Measurements from ENCODE around the gene CRTAC1.

- TF ChIP-seq CTCF (IDR thresholded peaks at IDR 0.05; ENCODE audit: low read depth, low read length, missing input control) (no peak), MAX (IDR thresholded peaks at IDR 0.05) (no peak), TAF1 (conservative IDR thresholded peaks at IDR 0.05) (no peak), GABPA (IDR thresholded peaks at IDR 0.05 in 1 of 2, conservative IDR thresholded peaks at IDR 0.05 in 1 of 2) (no peak), YY1 (IDR thresholded peaks at IDR 0.05) (no peak), RAD21 (IDR thresholded peaks at IDR 0.05) (no peak), SP1 (IDR thresholded peaks at IDR 0.05) (no peak), REST (IDR thresholded peaks at IDR 0.05) (no peak), HNF4A (conservative IDR thresholded peaks at IDR 0.05) (no peak), RXRA (IDR thresholded peaks at IDR 0.05) (no peak)
- TF ChIP-seq, protein P1, sequence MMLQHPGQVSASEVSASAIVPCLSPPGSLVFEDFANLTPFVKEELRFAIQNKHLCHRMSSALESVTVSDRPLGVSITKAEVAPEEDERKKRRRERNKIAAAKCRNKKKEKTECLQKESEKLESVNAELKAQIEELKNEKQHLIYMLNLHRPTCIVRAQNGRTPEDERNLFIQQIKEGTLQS (IDR thresholded peaks at IDR 0.05): no peak
These were observed 60.8 kb downstream of the CRTAC1 start for GRCh38 chr10:97969538-97970079.

All from liver (tissue), 3 donors.